ENCODE data around the gene CAMK2N1.

CAMK2N1 gene

DNA sequence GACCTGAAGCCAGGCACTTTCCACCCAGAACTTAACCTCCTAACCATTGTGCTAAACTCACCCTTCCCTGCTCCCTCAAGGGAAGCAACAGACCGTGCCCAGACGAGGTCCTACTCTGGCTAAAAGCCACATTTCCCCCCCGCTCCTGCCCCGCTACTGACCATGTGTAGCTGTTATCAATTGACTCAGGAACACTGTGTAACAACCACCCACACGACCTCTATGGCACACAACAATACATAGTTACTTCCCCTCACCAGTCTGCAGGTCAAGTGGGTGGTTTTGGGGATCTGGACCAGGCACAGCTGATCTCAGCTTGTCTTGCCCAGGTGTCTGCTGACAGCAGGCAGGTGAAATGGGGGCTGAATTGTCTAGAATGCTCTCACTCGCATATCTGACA is 40.1 kb downstream of the CAMK2N1 start:
- no peak for DNase-seq (ENCODE audit: low read depth, low spot score)

DNA sequence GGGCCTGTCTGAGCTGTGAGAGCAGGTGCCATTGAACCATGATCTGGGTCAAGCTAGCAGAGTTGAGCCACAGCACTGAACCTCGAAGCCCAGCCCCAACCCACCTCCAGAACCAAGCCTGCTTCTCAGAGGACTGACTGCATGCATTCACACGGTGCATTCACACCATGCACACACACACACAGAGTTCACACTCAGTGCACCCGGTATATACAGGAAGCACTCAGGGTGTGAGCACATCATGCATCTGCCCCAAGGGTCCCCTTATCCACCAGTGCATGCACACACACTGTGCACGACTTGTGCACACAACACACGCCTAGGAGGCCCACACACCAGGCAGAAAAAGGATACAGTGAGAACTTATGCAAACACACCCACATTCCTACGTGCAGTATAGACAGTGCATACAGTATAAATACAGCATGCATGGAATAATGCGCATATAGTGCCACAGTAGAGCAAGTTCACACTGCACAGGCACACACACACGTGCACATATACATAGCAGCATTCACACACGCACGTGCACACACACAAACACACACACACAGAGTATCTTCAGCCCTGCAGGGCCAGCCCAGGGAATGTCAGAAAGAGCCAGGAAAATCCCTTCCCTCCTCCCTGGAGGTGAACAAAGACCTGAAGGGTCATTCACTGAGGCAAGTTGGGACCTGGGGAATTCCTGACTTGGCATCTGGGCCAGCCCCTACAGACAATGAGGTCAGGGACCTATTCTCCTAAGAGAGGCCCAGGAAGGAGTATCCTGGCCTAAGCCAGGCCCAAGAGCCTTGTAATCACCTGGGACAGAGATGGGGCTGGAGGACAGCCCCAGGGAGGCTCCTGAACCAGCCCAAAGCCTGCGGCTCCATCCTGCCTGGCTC is 42.1 kb downstream of the CAMK2N1 start:
- DNase-seq (ENCODE audit: low read depth, low spot score) = no peak

DNA sequence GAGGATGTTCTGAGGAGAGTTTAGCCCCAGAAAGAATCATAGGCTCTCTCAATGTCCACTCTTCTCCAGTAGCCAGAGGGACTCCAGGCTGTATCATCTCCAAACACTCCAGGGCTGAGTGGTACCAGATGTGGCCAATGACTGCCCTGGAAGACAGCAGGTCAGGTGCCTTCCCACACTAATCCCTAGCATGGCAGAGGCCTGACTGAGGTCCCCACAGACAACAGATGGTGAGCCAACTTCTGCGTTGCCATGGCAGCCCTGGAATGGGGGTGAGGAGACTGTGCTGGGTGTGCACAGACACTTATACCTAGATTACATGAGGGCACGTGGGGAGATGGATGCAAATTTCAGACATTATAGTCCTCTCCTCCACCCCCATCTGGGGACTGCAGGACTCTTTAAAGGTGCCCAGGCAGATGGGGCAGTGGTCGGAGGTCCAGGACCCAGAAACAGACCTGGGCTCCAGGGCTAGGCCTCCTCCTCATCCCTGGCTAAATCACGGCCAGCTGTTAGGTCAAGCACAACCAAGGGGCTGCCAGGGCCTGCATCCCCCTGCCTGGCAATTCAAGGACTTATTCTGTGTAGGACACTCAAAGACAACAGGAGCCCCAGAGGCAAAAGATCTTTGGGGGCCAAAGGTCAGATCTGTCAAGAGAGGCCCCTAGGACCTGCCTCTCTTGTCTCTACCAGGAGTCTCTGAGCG is 42.9 kb downstream of the CAMK2N1 start:
- DNase-seq (ENCODE audit: low read depth, low spot score) = no peak

DNA sequence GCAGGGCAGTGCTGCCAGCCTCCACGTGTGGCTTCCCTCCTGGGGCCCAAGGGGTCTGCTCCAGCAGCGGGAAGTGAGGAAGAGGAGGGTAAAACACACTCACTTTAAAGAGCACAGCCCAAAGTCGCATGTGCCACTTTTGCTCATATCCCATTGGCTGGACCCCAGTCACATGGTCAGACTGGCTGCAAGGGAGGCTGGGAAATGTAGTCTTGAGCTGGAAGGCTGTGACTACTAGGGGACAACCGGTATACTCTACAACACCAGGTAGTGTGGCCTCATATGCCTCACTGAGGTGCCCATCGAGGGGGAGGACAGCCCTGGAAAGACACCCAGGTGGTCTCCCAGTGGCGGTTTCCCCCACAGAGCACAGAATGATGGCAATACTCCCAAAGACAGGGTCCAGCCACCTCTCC is 45.2 kb downstream of the CAMK2N1 start:
- DNase-seq (ENCODE audit: low read depth, low spot score) = peak; percentile 47

DNA sequence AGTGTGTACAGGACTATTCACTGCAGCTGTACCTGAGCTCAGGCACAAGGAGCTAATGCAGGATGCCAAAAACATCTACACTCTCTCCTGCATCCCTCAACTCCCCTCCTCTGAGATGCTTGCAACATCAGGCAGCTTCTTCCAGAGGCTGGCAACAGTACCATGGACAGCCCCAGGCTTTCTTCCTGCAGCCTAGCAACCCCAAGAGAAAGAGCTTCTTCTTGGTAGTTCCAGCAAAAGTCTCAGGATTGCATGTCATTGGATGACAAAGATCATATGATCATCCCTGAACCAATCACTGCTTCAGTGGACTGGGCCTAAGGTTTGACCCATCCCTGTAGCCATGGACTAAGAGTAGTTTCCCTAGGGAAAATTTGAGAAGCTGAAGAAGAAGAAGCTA is 46.7 kb downstream of the CAMK2N1 start:
- DNase-seq (ENCODE audit: low read depth, low spot score) = peak; percentile 52

DNA sequence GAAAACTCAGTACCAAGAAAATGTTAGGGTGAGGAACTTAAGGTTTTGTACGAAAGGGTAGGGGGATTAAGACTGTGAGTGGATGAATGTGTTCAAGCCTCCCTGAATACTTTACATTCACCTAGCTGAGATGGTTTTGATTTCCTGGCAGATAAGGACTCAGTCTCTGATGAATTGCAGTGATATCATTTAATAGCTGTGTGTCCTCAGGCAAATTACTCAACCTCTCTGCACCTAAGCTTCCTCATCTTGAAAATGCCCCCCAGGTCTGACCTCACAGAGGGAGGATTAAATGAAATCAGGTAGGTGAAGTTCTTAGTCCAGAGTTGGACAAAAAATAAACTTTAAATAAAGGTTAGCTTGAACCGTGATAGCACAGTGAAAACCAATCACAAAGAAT is 48.4 kb downstream of the CAMK2N1 start:
- no peak for DNase-seq (ENCODE audit: low read depth, low spot score)

DNA sequence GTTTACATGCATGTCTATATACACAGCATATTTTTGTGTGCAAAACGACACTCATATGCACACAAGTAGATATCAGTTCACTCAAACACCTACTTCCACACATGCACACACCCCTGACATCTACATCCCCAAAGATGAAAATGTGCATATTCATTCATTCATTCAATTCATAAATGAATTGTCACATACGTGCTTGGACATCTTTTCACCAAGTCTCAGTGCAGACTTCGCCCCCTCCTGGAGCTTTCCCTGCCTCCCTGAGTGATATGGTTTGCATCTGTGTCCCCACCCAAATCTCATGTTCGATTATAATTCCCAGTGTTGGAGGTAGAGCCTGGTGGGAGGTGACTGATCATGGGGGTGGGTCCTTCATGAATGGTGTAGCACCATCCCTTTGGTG is 53.1 kb downstream of the CAMK2N1 start:
- DNase-seq (ENCODE audit: low read depth, low spot score) = no peak

All from astrocyte of the hippocampus (primary cell).